ENCODE results near the gene SPDYE6. TPM values are rescaled to one million over a fixed set of nuclear protein-coding genes. Genes with fewer than 3 reads are reported as not detected.
"Not testable (repeated sequence)": the region's sequence is repeated elsewhere in the genome, so short reads cannot be mapped to it uniquely, and the experiment has no call there.

SPDYE6 gene
- not detected for total RNA-seq
- long read RNA-seq, partial matches to known transcripts: 0 of 3 reads
- long read RNA-seq, other reads (novel, unspliced or antisense): 3 of 3 reads

- H3K27ac ChIP-seq; ATAC-seq; H3K9me3 ChIP-seq; DNase-seq; H3K27me3 ChIP-seq; H3K4me1 ChIP-seq; intact Hi-C loops (cut with DNase I); H3K36me3 ChIP-seq; H3K4me3 ChIP-seq: not testable (repeated sequence)
Observed at GRCh38 chr7:102356344-102356743, at the start of gene SPDYE6. SPDYE6 (minus strand) TSS chr7:102356444; CDS start chr7:102356023, 421 bp downstream.

- H3K27ac ChIP-seq; intact Hi-C loops (cut with DNase I); DNase-seq; ATAC-seq; H3K27me3 ChIP-seq; H3K4me3 ChIP-seq; H3K9me3 ChIP-seq; H3K4me1 ChIP-seq: not testable (repeated sequence)
- H3K36me3 ChIP-seq: peaks cover 75% of the 10 kb centered on the region
Observed at GRCh38 chr7:102404862-102405188, 48.6 kb upstream of the SPDYE6 start.

- H3K4me1 ChIP-seq: no peaks in the 10 kb centered on the region
- intact Hi-C loops (cut with DNase I): no loop called here
- H3K4me3 ChIP-seq: no peak overlapping the region
- TF ChIP-seq CTCF (IDR thresholded peaks at IDR 0.05): peak; percentile 74
- DNase-seq (no peak), ATAC-seq (peak; percentile 98)
- no peak overlapping the region for H3K27ac ChIP-seq
- H3K27me3 ChIP-seq: no peaks in the 10 kb centered on the region
- no peaks in the 10 kb centered on the region for H3K9me3 ChIP-seq
- peaks cover 76% of the 10 kb centered on the region for H3K36me3 ChIP-seq
Observed at GRCh38 chr7:102404005-102404861, 48.0 kb upstream of the SPDYE6 start.

- H3K4me3 ChIP-seq: no peak overlapping the region
- DNase-seq (no peak), ATAC-seq (no peak)
- H3K4me1 ChIP-seq: no peaks in the 10 kb centered on the region
- H3K9me3 ChIP-seq: no peaks in the 10 kb centered on the region
- H3K27me3 ChIP-seq: no peaks in the 10 kb centered on the region
- no peak for TF ChIP-seq CTCF (IDR thresholded peaks at IDR 0.05)
- intact Hi-C loops (cut with DNase I): no loop called here
- peaks cover 76% of the 10 kb centered on the region for H3K36me3 ChIP-seq
- no peak overlapping the region for H3K27ac ChIP-seq
Observed at GRCh38 chr7:102403563-102403962, 47.3 kb upstream of the SPDYE6 start.

GRCh38 chr7:102400360-102400759 lies 44.1 kb upstream of the SPDYE6 start:
- DNase-seq (no peak), ATAC-seq (no peak)
- Histone ChIP-seq H3K27ac (no peak overlapping the region), H3K4me3 (no peak overlapping the region), H3K27me3 (no peaks in the 10 kb centered on the region), H3K9me3 (no peaks in the 10 kb centered on the region), H3K4me1 (peaks cover 8% of the 10 kb centered on the region), H3K36me3 (peaks cover 51% of the 10 kb centered on the region)
- intact Hi-C loops (cut with DNase I): no loop called here
- no peak for TF ChIP-seq CTCF (IDR thresholded peaks at IDR 0.05)

GRCh38 chr7:102398543-102398942 lies 42.3 kb upstream of the SPDYE6 start:
- DNase-seq: no peak
- no peak overlapping the region for H3K27ac ChIP-seq
- peaks cover 42% of the 10 kb centered on the region for H3K36me3 ChIP-seq
- no peaks in the 10 kb centered on the region for H3K27me3 ChIP-seq
- no peaks in the 10 kb centered on the region for H3K9me3 ChIP-seq
- ATAC-seq: no peak
- H3K4me1 ChIP-seq: peaks cover 8% of the 10 kb centered on the region
- intact Hi-C loops (cut with DNase I): no loop called here
- TF ChIP-seq CTCF (IDR thresholded peaks at IDR 0.05): no peak
- no peak overlapping the region for H3K4me3 ChIP-seq
